ENCODE results near the gene TENM4.

TENM4 gene

GRCh38 chr11:79185351-79185750 lies 255.5 kb downstream of the TENM4 start:
- no peak for TF ChIP-seq CTCF (IDR thresholded peaks at IDR 0.05; ENCODE audit: control insufficient read depth, insufficient read depth, low read depth, low read length, missing control alignments)
- no peak overlapping the region for H3K4me3 ChIP-seq (ENCODE audit: control insufficient read depth, low read depth, low read length)
- no peak for DNase-seq (ENCODE audit: low read depth)

- no peak for DNase-seq (ENCODE audit: low read depth)
- TF ChIP-seq CTCF (IDR thresholded peaks at IDR 0.05; ENCODE audit: control insufficient read depth, insufficient read depth, low read depth, low read length, missing control alignments), result no peak
- H3K4me3 ChIP-seq (ENCODE audit: control insufficient read depth, low read depth, low read length), result no peak overlapping the region
Measured at GRCh38 chr11:79184285-79184684, 256.5 kb downstream of the TENM4 start.

GRCh38 chr11:79182794-79183193 lies 258.0 kb downstream of the TENM4 start:
- peak; percentile 73 for DNase-seq (ENCODE audit: low read depth)
- H3K4me3 ChIP-seq (ENCODE audit: control insufficient read depth, low read depth, low read length), result no peak overlapping the region
- no peak for TF ChIP-seq CTCF (IDR thresholded peaks at IDR 0.05; ENCODE audit: control insufficient read depth, insufficient read depth, low read depth, low read length, missing control alignments)

- DNase-seq (ENCODE audit: low read depth), result no peak
- TF ChIP-seq CTCF (IDR thresholded peaks at IDR 0.05; ENCODE audit: control insufficient read depth, insufficient read depth, low read depth, low read length, missing control alignments), result no peak
Measured at GRCh38 chr11:79179087-79179486, 261.7 kb downstream of the TENM4 start.

GRCh38 chr11:79174045-79175008 lies 266.5 kb downstream of the TENM4 start:
- no peak overlapping the region for H3K4me3 ChIP-seq (ENCODE audit: control insufficient read depth, low read depth, low read length)
- TF ChIP-seq CTCF (IDR thresholded peaks at IDR 0.05; ENCODE audit: control insufficient read depth, insufficient read depth, low read depth, low read length, missing control alignments), result no peak
- no peak for DNase-seq (ENCODE audit: low read depth)

More at GRCh38 chr11:79179087-79179486, 261.7 kb downstream of the TENM4 start:
- no peak overlapping the region for H3K4me3 ChIP-seq (ENCODE audit: control insufficient read depth, low read depth, low read length)

- TF ChIP-seq CTCF (IDR thresholded peaks at IDR 0.05; ENCODE audit: control insufficient read depth, insufficient read depth, low read depth, low read length, missing control alignments), result no peak
- peak; percentile 41 for DNase-seq (ENCODE audit: low read depth)
- H3K4me3 ChIP-seq (ENCODE audit: control insufficient read depth, low read depth, low read length), result no peak overlapping the region
Measured at GRCh38 chr11:79173615-79174014, 267.2 kb downstream of the TENM4 start.
